Mononuclear cell (primary cell): Measurements from ENCODE around the gene GNGT2. TPM values are rescaled to one million over a fixed set of nuclear protein-coding genes. Genes with fewer than 3 reads are reported as not detected.
"Not testable (repeated sequence)": the region's sequence is repeated elsewhere in the genome, so short reads cannot be mapped to it uniquely, and the experiment has no call there.

Experiments used
- H3K27me3 ChIP-seq: 2 replicates; pipeline ENCODE4 v1.6.0; 2011; ENCODE audit warnings: low read length, control low read depth; ENCODE audit not compliant: insufficient read depth
- H3K4me1 ChIP-seq: 2 replicates; pipeline ENCODE4 v1.5.1; 2011; ENCODE audit warnings: mild to moderate bottlenecking, low read length, control low read depth; ENCODE audit not compliant: insufficient read depth
- H3K4me3 ChIP-seq: 2 replicates; pipeline ENCODE4 v1.5.1; 2011; ENCODE audit warnings: mild to moderate bottlenecking, low read length, moderate library complexity
- H3K9me3 ChIP-seq: 2 replicates; pipeline ENCODE4 v1.5.1; 2011; ENCODE audit warnings: low read depth, mild to moderate bottlenecking, control low read depth, low read length
- total RNA-seq: library from RNA; depleted of rRNA; stranded (reverse); fragments of >200 nt; gene quantifications from one replicate; pipeline ENCODE4 v1.2.3, GENCODE V29; 2012

GNGT2 gene
- total RNA-seq, 1 donor: 3.3 TPM

DNA sequence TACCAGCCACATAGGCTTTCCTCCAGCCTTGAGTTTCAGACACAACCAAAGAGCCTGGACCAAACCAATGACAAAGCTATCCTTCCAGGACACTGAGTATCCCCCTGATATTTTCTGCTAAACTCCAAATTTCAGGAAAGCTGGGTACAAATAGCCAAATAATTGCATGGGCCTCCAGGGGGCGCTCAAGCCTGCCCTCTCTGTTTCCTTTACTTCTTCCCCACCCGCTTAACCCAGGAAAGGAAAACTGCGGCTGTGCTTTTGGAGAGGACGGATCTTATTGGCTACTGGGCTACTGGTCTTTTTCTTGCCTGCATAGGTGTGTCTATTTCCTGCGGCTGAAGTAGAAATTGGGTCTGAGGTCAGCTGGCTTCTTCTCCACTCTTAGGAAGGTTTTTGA, 30.1 kb downstream of the GNGT2 start:
- Histone ChIP-seq H3K27me3 (peaks cover 4% of the 10 kb centered on the region), H3K4me3 (no peak overlapping the region), H3K9me3 (peaks cover 22% of the 10 kb centered on the region), H3K4me1 (no peaks in the 10 kb centered on the region)

- H3K4me1 ChIP-seq, H3K4me3 ChIP-seq, H3K27me3 ChIP-seq: not testable (repeated sequence)
- peaks cover 24% of the 10 kb centered on the region for H3K9me3 ChIP-seq
These were observed 34.4 kb downstream of the GNGT2 start for GRCh38 chr17:49175978-49176377.

DNA sequence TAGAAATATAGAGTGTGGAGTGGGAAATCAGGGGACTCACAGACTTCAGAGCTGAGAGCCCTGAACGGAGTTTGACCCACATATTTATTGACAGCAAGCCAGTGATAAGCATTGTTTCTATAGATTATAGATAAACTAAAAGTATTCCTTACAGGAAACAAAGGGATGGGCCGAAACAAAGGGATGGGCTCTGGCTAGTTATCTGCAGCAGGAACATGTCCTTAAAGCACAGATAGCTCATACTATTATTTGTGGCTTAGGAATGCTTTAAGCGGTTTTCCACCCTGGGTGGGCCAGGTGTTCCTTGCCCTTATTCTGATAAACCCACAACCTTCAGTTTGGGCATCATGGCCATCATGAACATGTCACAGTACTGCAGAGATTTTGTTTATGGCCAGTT, 39.7 kb downstream of the GNGT2 start:
- H3K4me1 ChIP-seq, H3K9me3 ChIP-seq, H3K4me3 ChIP-seq: not testable (repeated sequence)
- H3K27me3 ChIP-seq: peaks cover 21% of the 10 kb centered on the region

DNA sequence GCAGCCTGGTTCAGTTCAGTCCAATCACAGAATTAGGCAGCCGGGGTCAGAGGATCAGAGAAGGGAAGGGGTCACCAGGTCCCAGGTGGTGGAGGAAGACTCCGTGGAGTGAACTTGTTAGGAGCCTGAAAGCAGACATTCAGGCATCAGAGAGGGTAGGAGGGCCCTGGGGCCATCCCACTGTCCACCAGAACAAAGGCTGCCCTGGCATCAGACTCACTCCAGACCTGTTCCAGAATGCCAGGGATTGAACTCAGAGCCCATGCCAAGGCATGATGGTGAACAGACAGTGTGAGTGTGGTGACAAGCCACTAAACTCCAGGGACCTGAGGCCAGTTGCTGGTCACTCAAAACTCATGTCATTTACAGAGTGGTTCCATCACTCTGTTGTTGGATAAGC, 40.2 kb downstream of the GNGT2 start:
- no peaks in the 10 kb centered on the region for H3K4me1 ChIP-seq
- peaks cover 18% of the 10 kb centered on the region for H3K27me3 ChIP-seq
- H3K4me3 ChIP-seq: no peak overlapping the region
- peaks cover 2% of the 10 kb centered on the region for H3K9me3 ChIP-seq

DNA sequence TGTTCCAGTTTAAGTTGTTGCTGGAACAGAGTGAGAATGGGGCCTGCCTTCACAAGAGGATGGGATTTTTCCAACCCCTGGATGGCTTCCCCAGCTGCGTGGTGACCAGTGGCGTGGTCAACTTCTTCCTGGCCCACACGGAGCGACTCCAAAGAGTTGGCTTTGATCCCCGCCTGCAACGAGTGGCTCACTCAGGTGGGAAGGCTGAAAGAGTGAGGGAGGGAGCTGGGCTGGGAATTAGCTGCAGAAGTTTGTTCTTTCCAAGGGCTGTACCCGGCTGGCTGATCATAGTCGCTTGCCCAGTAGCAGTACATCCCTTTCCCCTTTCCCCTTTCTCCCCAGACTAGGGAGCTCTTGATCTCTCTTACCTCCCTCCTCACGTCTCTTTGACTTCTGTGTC, 41.7 kb downstream of the GNGT2 start:
- Histone ChIP-seq H3K4me3 (no peak overlapping the region), H3K27me3 (peaks cover 18% of the 10 kb centered on the region), H3K9me3 (no peaks in the 10 kb centered on the region), H3K4me1 (no peaks in the 10 kb centered on the region)

- Histone ChIP-seq H3K4me3 (no peak overlapping the region), H3K9me3 (no peaks in the 10 kb centered on the region), H3K4me1 (no peaks in the 10 kb centered on the region), H3K27me3 (peaks cover 18% of the 10 kb centered on the region)
These were observed 45.2 kb downstream of the GNGT2 start for GRCh38 chr17:49165143-49165542.

DNA sequence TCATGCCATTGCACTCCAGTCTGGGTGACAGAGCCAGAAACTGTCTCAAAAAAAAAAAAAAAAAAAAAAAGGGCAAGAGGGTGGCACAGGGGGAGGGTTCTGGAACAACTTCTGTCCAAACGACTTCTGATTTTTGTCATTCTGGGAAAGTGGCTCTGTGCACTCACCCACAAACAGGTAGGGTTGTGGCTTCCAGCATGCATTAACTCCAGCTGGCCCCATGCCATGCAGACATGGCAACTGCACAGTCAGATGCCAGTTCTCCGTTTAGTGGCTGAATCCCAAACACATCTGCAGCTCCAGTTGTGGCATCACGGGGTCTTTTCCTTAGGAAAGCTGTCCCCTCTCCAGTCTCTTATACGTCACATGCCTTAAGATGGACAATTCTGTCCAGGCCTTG, 47.5 kb downstream of the GNGT2 start:
- H3K4me1 ChIP-seq: no peaks in the 10 kb centered on the region
- H3K9me3 ChIP-seq: no peaks in the 10 kb centered on the region
- H3K4me3 ChIP-seq: no peak overlapping the region
- peaks cover 10% of the 10 kb centered on the region for H3K27me3 ChIP-seq

DNA sequence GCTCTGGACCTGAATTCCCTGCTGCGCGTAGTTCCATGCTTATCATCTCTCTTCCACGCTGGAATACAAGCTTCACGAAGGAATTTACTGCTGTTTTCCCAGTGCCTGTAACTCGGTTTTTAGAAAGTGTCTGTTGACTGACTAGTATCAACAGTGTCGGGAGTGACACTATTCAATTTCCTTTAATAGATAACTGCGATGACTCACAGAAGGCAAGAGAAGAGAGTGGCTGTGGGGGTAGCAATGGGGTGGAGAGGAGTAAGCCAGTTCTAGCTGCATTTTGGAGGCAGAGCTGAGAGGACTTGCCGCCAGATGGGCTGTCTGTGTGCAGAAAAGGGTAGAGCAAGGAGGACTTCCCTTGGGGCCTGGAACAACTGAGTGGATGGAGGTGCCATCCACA, 52.6 kb downstream of the GNGT2 start:
- no peak overlapping the region for H3K4me3 ChIP-seq
- peaks cover 13% of the 10 kb centered on the region for H3K27me3 ChIP-seq
- H3K4me1 ChIP-seq: no peaks in the 10 kb centered on the region
- no peaks in the 10 kb centered on the region for H3K9me3 ChIP-seq

DNA sequence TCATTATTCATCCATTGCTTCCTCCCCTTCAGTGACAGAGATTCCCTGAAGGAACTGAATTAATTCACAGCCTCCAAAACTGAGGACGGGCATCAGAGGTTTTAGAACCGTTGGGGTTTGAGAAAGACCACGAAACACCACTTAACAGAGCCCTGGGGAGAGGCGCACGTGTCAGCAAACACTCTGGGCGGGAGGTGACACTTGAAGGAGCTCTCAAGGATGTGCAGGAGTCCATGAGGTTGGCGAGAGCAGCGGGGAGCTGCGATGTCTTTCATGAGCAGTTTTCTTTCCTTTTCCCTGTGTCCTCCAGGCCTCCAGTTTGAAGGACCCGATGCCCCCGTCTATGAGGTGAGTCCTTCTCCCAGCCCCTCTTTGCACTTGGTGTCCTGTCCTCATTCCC, 54.1 kb downstream of the GNGT2 start:
- Histone ChIP-seq H3K9me3 (no peaks in the 10 kb centered on the region), H3K4me3 (no peak overlapping the region), H3K4me1 (no peaks in the 10 kb centered on the region), H3K27me3 (peaks cover 13% of the 10 kb centered on the region)

Other genes with a start within 250 kb of the GNGT2 start
- not detected for gene GIP, start 242.0 kb downstream of the GNGT2 start, total RNA-seq
- under 0.01 TPM for gene IGF2BP1, start 213.2 kb downstream of the GNGT2 start, total RNA-seq
- under 0.01 TPM for gene B4GALNT2, start 77.8 kb downstream of the GNGT2 start, total RNA-seq
- 6.3 TPM for gene ABI3, start 133 bp upstream of the GNGT2 start, total RNA-seq
- gene PHOSPHO1, start 20.2 kb upstream of the GNGT2 start, total RNA-seq: 0.21 TPM
- gene ZNF652, start 151.7 kb upstream of the GNGT2 start, total RNA-seq: 48.9 TPM
- 28.7 TPM for gene PHB1, start 204.3 kb upstream of the GNGT2 start, total RNA-seq